ENCODE data around the gene ITIH3.

Gene ITIH3

DNA sequence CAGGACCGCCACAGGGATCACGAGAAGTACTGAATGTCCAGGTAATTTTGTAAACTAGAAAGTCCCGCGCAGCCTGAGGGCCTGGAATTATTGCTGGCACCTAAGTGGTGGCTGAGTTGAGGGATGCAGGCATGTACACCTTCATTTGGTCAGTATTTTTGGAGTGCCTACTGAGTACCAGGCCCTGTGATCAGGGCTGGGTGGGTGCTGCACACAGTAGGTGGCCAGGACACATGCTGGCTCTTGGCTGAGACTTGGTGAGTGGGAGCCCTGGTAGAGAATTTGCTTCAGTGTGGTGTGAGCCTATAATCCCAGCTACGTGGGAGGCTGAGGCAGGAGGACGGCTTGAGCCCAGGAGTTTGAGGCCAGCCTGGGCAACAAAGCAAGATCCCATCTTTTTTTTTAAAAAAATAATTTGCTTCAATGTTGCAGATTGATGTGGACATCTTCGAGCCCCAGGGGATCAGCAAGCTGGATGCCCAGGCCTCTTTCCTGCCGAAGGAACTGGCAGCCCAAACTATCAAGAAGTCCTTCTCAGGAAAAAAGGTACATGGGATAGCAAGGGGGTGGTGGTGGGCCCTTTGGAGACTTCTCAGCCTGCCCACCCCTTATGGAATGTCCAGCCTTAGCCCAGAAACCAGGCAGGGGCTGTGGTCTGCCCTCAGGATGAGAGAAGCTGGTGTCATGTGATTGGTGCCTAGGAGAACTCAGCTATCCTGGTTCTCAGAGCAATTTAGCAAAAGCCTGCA lies 14.6 kb upstream of the ITIH3 start:
- DNase-seq (ENCODE audit: low read depth) = no peak

GRCh38 chr3:52781741-52782140 lies 12.9 kb upstream of the ITIH3 start:
- DNase-seq (ENCODE audit: low read depth) = no peak

- no peak for DNase-seq (ENCODE audit: low read depth)
These were observed 12.0 kb upstream of the ITIH3 start for GRCh38 chr3:52782412-52783210.

- DNase-seq (ENCODE audit: low read depth) = no peak
These were observed 11.4 kb upstream of the ITIH3 start for GRCh38 chr3:52783211-52783555.

DNA sequence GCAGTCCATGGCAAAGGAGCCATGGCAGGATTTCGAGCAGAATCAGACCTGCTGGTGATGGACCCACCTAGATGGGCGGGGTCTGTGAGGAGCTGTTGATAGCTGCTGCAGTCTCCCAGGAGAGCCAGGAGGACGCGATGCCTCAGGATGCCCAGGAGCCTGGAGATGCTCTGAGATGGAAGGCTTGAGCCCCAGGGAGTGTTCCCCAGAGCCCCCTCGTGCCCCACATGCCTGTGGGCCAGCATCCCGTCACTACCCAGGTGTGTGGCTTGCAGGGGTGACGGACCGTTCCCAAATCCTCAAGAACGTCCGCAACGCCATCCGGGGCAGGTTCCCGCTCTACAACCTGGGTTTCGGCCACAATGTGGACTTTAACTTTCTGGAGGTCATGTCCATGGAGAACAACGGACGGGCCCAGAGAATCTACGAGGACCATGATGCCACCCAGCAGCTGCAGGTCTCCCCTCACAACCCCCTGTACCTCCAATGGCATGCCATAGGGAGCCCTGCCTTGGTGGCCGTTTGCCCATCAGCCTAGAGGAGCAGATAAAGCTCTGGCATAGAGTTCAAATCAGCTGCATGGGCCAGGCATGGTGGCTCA lies 10.5 kb upstream of the ITIH3 start:
- DNase-seq (ENCODE audit: low read depth) = no peak

DNA sequence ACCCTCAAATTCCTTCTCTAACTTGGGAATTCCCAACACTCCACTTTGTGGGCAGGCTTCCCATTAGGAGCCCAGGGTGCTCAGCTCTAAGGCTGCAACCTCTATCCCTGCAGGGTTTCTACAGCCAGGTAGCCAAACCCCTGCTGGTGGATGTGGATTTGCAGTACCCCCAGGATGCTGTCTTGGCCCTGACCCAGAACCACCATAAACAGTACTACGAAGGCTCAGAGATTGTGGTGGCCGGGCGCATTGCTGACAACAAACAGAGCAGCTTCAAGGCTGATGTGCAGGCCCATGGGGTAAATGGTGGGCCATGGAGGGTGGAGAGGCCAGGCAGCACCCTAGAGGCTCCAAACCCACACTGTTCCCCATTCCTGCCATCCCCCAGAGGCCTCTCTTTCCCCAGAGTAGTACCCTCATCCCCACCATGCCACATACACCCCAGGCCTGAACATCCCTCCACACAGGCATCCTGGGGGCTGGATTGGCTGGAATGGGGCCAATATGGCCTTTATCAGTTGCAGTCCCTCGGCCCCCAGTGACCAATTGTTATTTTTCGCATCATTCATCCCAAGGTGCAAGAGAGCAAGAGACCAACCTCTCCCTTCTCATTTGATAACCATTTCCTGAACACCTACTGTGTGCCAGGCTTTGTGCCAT lies 9.5 kb upstream of the ITIH3 start:
- no peak for DNase-seq (ENCODE audit: low read depth)

DNA sequence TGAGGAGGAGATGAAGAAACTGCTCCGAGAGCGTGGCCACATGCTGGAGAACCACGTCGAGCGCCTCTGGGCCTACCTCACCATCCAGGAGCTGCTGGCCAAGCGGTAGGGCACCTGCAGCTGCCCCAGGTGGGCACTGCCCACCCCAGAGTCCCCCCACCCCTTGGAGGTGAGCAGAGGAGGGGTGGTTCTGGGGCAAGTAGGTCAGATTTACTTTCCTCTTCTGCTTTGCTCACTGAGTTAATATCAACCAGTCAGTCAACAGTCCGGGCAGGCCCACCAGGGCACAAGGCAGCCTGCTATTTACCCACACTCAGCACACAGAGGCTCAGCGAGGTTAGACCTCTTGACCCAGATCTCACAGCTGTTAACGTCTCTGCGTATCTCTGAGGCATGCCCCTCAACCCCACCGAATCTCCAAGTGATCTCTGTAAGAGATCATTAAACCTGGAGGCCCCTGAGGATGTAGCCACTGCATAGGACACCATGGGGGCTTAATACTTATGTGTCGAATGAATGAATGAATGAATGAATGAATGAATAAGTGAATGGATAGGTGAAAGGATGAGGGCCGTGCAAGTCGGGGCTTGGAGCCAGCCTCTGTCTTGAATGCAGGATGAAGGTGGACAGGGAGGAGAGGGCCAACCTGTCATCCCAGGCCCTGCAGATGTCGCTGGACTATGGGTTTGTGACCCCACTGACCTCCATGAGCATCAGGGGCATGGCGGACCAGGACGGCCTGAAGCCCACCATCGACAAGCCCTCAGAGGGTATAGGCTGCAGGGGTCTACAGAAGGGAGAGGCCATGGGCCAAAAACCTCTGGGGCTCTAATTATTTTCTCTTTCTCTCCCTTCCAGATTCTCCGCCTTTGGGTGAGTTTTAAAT lies 8.0 kb upstream of the ITIH3 start:
- no peak for DNase-seq (ENCODE audit: low read depth)

GRCh38 chr3:52787246-52787645 lies 7.3 kb upstream of the ITIH3 start:
- no peak for DNase-seq (ENCODE audit: low read depth)

GRCh38 chr3:52787672-52788625 lies 6.6 kb upstream of the ITIH3 start:
- no peak for DNase-seq (ENCODE audit: low read depth)

DNA sequence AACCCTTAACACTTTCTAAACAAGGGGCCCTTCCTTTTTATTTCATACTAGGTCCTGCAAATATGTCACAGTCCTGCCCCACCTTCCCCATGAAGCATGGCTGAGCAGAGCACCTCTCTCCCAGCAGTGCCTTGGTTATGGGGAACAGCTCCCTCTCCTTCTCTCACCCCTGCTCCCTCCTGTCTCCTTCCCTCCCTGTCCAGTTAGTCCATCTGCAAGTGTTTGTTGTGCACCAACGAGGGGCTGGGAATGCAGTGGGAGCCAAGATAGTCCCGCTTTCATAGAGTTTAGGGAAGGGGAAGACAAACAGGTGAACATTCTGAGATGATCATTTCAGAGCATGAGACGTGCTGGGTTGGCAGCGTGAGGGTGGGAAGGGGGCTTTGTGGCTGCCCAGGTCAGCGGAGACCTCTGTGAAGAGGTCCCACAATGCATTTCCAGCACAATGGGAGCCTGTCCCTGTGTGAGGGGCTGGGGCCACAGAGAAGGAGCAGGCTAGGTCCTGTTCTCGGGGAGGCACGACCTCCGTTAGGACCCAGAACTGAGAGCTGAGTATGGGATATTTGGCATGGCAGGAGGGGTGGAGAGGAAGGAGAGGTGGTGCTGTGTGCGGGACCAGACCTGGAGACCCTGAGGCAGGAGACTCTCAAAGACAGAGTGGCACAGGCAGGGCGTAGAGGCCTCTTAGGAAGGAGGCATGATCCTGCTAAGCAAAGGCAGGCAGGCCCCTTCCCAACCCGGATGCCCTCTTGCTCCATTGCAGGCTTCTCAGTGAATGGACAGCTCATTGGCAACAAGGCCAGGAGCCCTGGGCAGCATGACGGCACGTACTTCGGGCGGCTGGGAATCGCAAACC lies 5.5 kb upstream of the ITIH3 start:
- DNase-seq (ENCODE audit: low read depth) = no peak

DNA sequence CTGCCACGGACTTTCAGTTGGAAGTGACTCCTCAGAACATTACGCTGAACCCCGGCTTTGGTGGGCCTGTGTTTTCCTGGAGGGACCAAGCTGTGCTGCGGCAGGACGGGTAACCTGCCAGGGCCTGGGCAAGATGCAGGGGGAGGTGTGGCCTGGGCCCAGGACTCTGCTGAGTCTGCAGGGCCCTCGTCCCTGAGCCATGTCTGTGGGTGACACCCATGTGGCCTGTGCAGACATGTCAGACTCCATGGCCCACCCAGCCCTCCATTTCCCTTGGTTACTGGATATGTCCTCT lies 4.9 kb upstream of the ITIH3 start:
- DNase-seq (ENCODE audit: low read depth) = no peak

- no peak for DNase-seq (ENCODE audit: low read depth)
These were observed 4.3 kb upstream of the ITIH3 start for GRCh38 chr3:52790337-52790736.

GRCh38 chr3:52790741-52791140 lies 3.9 kb upstream of the ITIH3 start:
- no peak for DNase-seq (ENCODE audit: low read depth)

DNA sequence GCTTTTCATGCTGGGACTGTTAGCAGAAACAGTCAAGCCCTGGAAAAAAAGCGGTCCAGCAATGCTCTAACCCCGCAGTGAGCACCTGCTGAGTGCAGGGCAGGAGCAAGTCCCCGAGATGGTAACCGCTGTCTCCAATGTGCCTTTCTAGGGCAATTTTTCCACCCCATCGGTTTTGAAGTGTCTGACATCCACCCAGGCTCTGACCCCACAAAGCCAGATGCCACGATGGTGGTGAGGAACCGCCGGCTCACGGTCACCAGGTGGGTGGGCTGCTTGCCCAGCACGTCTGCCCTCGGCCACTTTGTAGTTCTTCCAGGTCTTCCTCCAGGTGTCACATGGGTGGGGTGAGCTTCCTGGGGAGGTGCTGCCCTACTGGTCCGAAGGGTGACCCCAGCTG lies 3.2 kb upstream of the ITIH3 start:
- no peak for DNase-seq (ENCODE audit: low read depth)

DNA sequence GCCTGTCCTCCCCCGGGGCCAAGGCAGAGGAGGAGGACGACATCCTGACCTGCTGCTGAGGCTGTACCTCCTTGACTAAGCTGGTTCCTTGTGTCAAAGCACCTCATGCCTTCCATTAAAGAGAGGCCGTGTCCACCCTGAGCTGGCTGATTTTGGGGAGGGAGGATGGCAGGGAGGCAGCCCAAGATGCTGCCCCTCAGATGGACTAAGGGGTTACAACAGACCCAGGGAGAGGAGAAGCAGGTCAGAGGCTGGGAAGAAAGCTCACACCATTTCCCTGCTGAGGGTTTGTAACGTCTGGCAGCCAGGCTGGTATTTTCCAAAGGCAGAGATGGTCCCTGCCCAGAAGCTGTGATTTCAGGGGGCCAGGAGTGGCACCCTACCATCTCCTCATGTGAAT lies 2.7 kb upstream of the ITIH3 start:
- DNase-seq (ENCODE audit: low read depth) = no peak

DNA sequence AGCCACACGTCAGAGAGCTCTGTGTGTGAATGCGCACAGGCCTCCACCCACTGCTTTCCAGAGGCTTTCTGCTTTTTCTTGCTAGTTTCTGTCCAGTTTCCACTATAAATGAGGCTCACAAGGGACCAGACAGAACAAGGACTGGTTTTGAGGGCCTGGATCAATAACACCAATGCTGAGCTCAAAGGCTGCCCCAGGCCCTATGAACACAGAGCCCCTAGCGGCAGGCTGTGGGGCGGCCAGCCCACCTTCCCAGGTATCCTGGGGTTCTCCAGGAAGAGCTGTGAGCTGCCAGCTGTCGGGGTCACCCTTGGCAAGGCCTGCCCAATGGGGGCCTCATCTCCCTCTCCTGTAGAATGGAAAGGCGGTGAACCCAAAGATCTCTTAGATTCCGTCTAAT lies 2.2 kb upstream of the ITIH3 start:
- DNase-seq (ENCODE audit: low read depth) = no peak

GRCh38 chr3:52792961-52793695 lies 1.5 kb upstream of the ITIH3 start:
- DNase-seq (ENCODE audit: low read depth) = no peak

DNA sequence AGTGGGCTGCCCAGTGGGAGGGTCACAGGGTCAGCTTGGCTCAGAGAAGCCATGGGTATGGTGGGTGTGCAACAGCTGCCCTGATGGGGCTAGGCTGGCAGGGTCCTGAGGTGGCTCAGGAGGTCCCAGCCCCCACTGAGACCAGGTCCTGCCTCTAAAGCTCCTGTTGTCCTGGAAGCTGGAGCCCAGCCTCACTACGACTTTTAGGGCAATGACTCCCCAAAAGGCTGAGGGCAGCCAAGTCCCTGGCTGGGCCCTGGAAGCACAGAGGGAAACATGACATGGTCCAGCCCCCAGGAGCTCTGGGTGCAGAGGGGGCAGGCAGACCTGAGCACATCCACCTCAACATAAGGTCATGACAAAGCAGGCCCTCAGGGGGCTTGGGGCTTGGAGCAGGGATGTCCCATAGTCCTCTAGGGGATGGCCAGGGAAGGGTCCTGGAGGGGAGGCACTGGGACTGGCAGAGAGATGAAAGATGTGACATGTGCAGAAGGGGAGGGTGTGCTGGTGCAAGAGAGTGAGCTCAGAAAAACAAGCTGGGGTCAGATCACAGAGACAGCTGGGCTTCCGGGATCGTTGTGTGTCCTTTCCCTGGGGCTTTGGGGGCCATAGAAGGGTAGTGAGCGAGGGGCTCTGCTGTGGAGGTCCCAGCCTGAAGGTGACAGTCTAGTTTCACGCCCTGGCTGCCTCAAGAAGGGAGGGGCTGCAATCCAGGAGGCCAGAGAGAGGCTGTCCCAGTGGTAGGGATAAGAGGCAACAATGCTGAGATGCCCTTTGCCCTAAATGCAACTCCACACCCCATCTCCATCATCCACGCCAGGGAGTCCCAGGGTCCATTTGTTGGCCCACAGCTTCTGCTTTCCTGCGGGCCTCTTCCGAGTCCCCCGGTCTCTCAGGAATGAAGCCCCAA lies 639 bp upstream of the ITIH3 start:
- no peak for DNase-seq (ENCODE audit: low read depth)
